Effector memory CD4-positive, alpha-beta T cell (primary cell): ENCODE data around the gene DENND1A.
A peak's percentile ranks its signal among the peaks of the same experiment; 100 is the strongest.

Source experiments
- DNase-seq, 3 donors: peaks; one replicate each; pipeline ENCODE4 v3.0.0-alpha.2; 2020
- H3K27ac ChIP-seq: 2 replicates; pipeline ENCODE4 v1.7.0; 2013; ENCODE audit warnings: mild to moderate bottlenecking, low read length, moderate library complexity; ENCODE audit not compliant: insufficient read depth, poor library complexity, severe bottlenecking
- H3K27me3 ChIP-seq: replicated peaks from 2 replicates; pipeline ENCODE4 v1.7.0; 2013; ENCODE audit warnings: mild to moderate bottlenecking, low read length; ENCODE audit not compliant: insufficient read depth, control insufficient read depth, poor library complexity, severe bottlenecking
- H3K36me3 ChIP-seq: 2 replicates; pipeline ENCODE4 v1.7.0; 2013; ENCODE audit warnings: mild to moderate bottlenecking, low read length, moderate library complexity; ENCODE audit not compliant: control insufficient read depth, insufficient read depth
- H3K4me1 ChIP-seq: 2 replicates; pipeline ENCODE4 v1.7.0; 2013; ENCODE audit warnings: low read length, mild to moderate bottlenecking; ENCODE audit not compliant: control insufficient read depth, insufficient read depth, poor library complexity, severe bottlenecking
- H3K4me3 ChIP-seq: 2 replicates; pipeline ENCODE4 v1.7.0; 2013; ENCODE audit warnings: low read length, low read depth, mild to moderate bottlenecking; ENCODE audit not compliant: insufficient read depth, poor library complexity, severe bottlenecking
- H3K9me3 ChIP-seq: 2 replicates; pipeline ENCODE4 v1.7.0; 2013; ENCODE audit warnings: mild to moderate bottlenecking, low read length, moderate library complexity; ENCODE audit not compliant: control insufficient read depth

The DENND1A gene

DNA sequence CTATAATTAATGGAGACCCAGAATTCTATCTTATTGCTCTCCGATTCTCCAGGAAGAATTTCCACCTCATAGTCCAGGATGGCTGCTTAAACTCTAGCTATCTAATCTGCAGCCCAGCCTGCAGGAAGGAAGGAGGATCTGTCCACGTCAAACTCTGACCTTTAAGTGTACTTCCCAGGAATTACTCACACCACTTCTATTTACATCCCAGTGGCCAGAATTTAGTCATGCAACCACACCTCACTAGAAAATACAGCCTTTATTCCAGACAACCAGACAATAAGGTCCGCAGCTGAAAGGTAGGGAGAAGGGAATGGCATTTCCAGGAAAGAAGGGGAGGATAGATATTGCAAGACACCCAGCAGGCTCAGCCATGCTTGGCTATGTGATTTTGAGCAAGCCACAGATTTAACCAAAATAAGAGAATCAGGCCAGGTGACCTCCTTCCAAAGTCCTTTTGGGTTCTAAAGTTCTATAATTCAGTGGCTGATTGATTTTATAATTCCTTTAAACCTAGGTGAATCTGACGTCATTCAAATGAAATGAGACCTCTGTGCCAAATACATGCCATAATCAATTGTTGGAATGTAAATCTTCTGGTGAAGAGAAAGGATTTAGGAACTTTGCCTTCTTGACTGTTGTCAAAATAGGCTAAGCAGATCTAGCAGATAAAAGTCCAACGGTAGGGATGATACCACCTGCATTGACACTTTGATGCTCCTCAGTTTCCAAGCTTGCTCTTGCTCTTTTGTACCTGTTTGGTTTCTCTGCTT is 3.7 kb upstream of the DENND1A start:
- H3K9me3 ChIP-seq, result no peaks in the 10 kb centered on the region
- H3K4me3 ChIP-seq, result no peak overlapping the region
- no peaks in the 10 kb centered on the region for H3K27me3 ChIP-seq
- H3K36me3 ChIP-seq, result no peaks in the 10 kb centered on the region
- H3K27ac ChIP-seq, result no peak overlapping the region
- H3K4me1 ChIP-seq, result peaks cover 12% of the 10 kb centered on the region
- no peak for DNase-seq

DNA sequence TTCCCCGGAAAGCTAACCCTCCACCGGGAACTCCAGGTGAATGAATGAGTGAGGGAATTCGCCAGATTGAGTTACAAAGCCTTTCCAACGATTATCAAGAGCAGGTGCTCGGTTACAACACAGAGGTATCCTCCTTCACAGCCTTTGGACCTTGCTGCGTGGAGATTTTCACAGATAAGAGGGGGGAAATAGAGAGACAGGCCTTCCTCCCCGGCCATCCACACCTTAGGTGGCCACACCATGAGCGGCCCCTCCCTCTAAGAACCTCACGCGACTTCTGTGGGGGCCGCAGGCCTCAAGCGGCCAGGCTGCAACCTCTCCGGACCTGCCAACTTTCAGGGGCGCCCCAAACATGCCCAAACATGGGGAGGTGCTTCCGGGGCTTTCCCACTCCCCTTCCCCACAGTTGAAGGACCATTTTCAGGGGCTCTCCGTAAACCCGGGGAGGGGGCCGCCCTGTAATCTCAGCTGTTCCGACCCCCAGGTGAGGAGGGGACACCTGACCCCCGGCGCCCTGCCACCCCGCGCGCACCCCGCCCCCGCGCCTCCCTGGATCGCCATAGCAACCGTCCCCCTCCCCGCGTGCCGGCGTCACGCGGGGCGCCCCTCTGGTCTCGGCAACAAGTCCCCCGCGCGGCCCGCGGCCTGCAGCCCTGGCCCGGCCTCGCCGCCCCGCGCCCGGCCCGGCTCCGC is 603 bp downstream of the DENND1A start:
- Histone ChIP-seq H3K27ac (peak overlapping the region; percentile 21), H3K9me3 (no peaks in the 10 kb centered on the region), H3K36me3 (no peaks in the 10 kb centered on the region), H3K4me3 (peak overlapping the region; percentile 60), H3K4me1 (peaks cover 14% of the 10 kb centered on the region), H3K27me3 (no peaks in the 10 kb centered on the region)
- DNase-seq, result no peak

DNA sequence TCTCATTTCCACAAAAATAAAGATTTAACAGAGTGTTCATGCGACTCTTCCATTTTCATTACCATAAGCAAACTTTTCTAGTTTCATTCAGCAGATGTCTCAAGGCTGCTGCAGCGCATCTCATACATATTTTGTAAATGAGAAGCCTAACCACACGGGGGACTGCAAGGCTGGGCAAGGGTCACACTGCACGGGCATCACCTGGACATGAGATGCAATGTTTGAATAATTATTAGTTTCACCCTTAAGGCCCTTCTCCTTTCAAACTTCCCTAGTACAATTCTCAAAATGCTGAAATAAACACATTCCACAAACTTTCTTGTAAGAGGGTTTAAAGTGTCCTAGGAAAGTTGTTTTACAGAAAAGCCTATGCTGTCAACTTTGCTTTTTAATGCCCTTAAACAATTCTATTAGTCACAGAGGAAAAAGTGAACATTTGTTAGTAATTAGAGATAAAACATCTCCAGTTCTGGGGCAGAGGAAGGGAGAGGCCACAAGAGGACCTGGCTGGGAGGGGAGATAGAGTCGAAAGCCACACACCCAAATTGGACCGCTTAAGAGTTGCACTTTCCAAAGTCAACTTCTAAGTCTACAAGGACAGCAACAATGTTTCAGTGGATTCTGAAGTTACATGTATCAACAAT is 1.3 kb downstream of the DENND1A start:
- DNase-seq, result no peak
- Histone ChIP-seq H3K27ac (no peak overlapping the region), H3K4me3 (no peak overlapping the region), H3K27me3 (no peaks in the 10 kb centered on the region), H3K9me3 (no peaks in the 10 kb centered on the region), H3K36me3 (no peaks in the 10 kb centered on the region), H3K4me1 (peaks cover 14% of the 10 kb centered on the region)

DNA sequence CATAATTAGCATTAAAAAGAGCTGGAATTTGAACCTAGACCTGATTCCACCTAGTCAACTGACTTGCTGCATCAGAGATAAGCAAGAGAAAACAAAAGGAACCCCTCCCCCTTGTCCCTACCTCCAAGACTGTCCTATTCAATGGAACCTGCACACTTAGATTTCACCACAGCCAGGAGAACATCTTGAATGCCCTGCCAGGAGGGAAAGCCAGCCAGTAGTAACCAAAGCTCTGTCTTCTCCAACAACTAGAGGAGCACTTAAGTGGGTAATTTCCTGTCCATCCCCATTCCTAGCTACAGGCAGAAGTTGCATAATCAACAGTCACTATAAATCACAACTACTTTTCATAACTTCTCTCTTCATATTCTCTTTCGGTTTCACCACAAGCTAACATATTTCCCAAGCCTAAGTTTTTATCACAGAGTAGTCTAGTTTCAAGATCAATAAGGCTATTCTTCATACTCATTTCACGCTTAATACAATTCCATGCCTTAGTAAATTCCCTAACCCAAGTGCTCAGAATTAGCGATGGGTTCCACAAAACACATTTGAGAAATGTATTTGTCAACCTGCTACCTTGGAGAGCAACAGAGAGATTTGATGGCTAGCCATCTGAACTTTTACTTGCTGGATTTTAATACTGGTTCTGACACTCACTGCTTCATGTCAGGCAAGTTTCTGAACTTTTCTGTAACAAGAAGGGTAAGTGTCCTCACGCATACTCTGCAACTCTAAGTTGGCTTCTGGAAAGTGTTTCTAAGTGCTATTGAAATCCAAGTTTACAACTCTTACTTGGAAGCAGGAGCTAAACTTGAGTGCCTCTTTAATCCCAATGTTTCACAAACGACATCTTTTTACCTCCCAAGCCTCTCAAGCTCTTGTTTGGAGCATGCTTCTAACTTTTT is 2.0 kb downstream of the DENND1A start:
- peaks cover 14% of the 10 kb centered on the region for H3K4me1 ChIP-seq
- H3K27me3 ChIP-seq, result no peaks in the 10 kb centered on the region
- DNase-seq, result no peak
- no peak overlapping the region for H3K4me3 ChIP-seq
- no peaks in the 10 kb centered on the region for H3K36me3 ChIP-seq
- H3K27ac ChIP-seq, result no peak overlapping the region
- H3K9me3 ChIP-seq, result no peaks in the 10 kb centered on the region

DNA sequence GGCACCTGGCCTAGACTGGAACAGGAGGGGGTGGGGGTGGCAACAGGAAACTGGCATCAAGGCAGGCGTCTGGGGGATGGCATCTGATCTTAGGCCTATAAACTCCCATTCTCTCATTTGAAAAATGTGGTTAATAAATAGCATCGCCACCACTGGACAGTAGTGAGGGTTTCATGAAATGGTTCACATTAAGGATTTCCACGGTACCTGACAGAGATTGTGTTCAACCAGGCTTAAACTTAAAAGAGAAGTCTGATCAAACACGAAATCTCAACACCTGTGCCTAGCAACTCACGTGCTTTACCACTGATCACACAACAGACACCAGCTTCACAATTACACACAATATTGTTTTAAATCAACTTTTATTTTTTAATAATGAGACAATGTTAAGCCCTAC is 3.0 kb downstream of the DENND1A start:
- Histone ChIP-seq H3K9me3 (no peaks in the 10 kb centered on the region), H3K4me3 (no peak overlapping the region), H3K27ac (no peak overlapping the region), H3K27me3 (no peaks in the 10 kb centered on the region), H3K36me3 (no peaks in the 10 kb centered on the region), H3K4me1 (peaks cover 14% of the 10 kb centered on the region)
- no peak for DNase-seq

DNA sequence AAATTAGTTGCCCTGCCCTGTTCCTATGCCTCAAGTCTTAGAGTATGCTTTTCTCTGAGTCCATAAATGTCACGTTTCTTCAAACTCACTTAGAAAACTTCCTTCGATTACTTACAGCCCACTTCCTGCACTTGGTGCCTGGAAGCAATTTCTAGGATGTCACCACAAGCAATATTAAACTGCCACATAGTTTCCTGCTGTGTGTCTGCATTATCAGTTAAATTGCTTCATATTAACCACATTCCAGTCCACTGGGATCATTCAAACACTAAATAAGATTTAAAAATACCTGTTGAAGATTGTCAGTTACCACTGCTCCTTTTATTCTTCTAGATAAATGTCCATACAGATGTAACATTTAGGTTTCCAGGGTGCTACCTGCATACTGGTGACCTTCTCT is 4.1 kb downstream of the DENND1A start:
- Histone ChIP-seq H3K9me3 (no peaks in the 10 kb centered on the region), H3K4me3 (no peak overlapping the region), H3K36me3 (no peaks in the 10 kb centered on the region), H3K27me3 (no peaks in the 10 kb centered on the region), H3K4me1 (peaks cover 14% of the 10 kb centered on the region), H3K27ac (no peak overlapping the region)
- no peak for DNase-seq

DNA sequence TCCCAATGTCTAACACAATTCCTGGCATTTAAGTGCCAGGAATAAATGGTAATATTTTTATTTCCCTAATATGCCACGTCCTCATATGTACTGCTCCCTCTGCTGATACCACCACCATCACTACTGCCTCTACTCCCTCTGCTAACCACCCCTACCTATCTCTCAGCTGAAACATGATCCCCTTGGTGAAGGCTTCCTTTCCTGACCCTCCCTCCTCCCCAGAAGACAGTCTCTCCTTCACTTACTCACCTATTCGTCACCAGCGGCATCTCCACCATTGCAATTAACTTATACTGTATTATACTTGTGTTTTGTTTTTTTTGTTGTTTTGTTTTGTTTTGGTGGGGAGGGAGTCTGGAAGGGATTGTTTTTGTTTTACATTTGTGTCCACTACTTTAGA is 4.8 kb downstream of the DENND1A start:
- H3K27me3 ChIP-seq, result no peaks in the 10 kb centered on the region
- no peak overlapping the region for H3K4me3 ChIP-seq
- peaks cover 10% of the 10 kb centered on the region for H3K4me1 ChIP-seq
- H3K36me3 ChIP-seq, result no peaks in the 10 kb centered on the region
- no peaks in the 10 kb centered on the region for H3K9me3 ChIP-seq
- no peak for DNase-seq
- no peak overlapping the region for H3K27ac ChIP-seq

DNA sequence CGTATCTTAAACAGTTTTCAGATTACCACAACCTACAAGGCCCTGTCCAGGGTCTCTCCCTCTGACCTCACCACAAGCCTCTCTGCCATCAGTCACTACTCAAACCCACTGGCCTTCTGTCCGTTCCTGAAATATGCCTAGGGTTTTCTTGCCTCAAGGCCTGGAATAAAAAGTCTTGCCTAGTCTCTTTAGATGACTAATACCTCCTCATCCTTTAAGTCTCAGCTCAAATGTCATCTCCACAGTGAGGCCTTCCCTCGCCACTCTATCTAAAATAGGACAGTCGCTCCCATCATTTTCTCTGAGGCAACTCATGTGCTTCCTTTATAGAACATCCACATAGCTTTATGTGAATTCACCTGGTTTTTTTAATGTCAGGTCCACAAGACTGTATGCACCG is 5.2 kb downstream of the DENND1A start:
- Histone ChIP-seq H3K9me3 (no peaks in the 10 kb centered on the region), H3K36me3 (no peaks in the 10 kb centered on the region), H3K4me3 (no peak overlapping the region), H3K27ac (no peak overlapping the region), H3K4me1 (peaks cover 9% of the 10 kb centered on the region), H3K27me3 (no peaks in the 10 kb centered on the region)
- DNase-seq, result no peak

DNA sequence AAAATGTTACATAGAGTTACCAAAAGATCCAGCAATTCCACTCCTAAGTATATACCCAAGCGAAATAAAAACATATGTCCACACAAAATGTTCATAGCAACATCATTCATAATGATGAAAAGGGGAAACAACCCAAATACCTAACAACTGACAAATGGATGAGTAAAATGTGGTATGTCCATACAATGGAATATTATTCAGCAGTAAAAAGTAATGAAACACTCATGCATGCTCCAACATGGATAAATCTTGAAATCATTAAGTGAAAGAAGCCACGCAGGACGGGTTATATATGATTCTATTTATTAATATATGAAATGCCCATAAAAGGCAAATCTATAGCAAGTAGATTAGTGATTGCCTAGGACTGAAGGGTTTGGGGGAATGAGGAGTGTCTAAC is 6.0 kb downstream of the DENND1A start:
- Histone ChIP-seq H3K9me3 (no peaks in the 10 kb centered on the region), H3K27me3 (no peaks in the 10 kb centered on the region), H3K4me3 (no peak overlapping the region), H3K27ac (no peak overlapping the region), H3K4me1 (peaks cover 5% of the 10 kb centered on the region), H3K36me3 (no peaks in the 10 kb centered on the region)
- DNase-seq, result no peak
